CD14-positive monocyte (primary cell): ENCODE measurements around the gene CHD3. TPM values are rescaled to one million over a fixed set of nuclear protein-coding genes. Genes with fewer than 3 reads are reported as not detected.

Experiments used
- DNase-seq, 3 donors: peaks; one replicate each; pipeline ENCODE4 v3.0.0-alpha.2; 2011 to 2022
- H2AFZ ChIP-seq: 2 replicates; pipeline ENCODE4 v1.6.0; 2012; ENCODE audit warnings: mild to moderate bottlenecking, low read depth, low read length, inconsistent platforms; ENCODE audit not compliant: insufficient read depth, poor library complexity, severe bottlenecking
- H3K27ac ChIP-seq, 2 donors: 1 replicate in 1 of 2; 2 replicates in 1 of 2; pipeline ENCODE4 v1.5.1; 2012 to 2013; ENCODE audit warnings: low read length in 2 of 2, control low read depth in 1 of 2, inconsistent platforms in 1 of 2, low read depth in 1 of 2, mild to moderate bottlenecking in 1 of 2
- H3K27me3 ChIP-seq, 2 donors: one replicate each; pipeline versions ENCODE4 v1.6.0 to v1.6.1; 2011 to 2013; ENCODE audit warnings: low read length in 2 of 2; ENCODE audit not compliant: control insufficient read depth in 2 of 2, insufficient read depth in 2 of 2
- H3K36me3 ChIP-seq, 2 donors: replicated peaks in 1 of 2; 1 replicate in 1 of 2; 2 replicates in 1 of 2; pipeline versions ENCODE4 v1.5.1 to v1.6.1; 2012 to 2013; ENCODE audit warnings: low read length in 2 of 2, control low read depth in 1 of 2, inconsistent platforms in 1 of 2, mild to moderate bottlenecking in 1 of 2; ENCODE audit not compliant: insufficient read depth in 2 of 2, control insufficient read depth in 1 of 2
- H3K4me1 ChIP-seq, 2 donors: 1 replicate in 1 of 2; 2 replicates in 1 of 2; pipeline versions ENCODE4 v1.5.1 to v1.6.1; 2012 to 2013; ENCODE audit warnings: low read length in 2 of 2, control low read depth in 1 of 2, inconsistent platforms in 1 of 2, mild to moderate bottlenecking in 1 of 2, moderate library complexity in 1 of 2; ENCODE audit not compliant: insufficient read depth in 2 of 2, control insufficient read depth in 1 of 2
- H3K4me2 ChIP-seq: replicated peaks from 2 replicates; pipeline ENCODE3; 2012; ENCODE audit warnings: low read length, moderate library complexity, mild to moderate bottlenecking; ENCODE audit not compliant: poor library complexity, severe bottlenecking; ENCODE audit errors: extremely low read depth
- H3K4me3 ChIP-seq, 3 experiments: fragments of 200-600 bp in 1 of 3; sonication (generic) in 1 of 3; replicated peaks in 1 of 3; 1 replicate in 2 of 3; 2 replicates in 1 of 3; pipeline ENCODE4 v1.5.1; 2011 to 2013; ENCODE audit warnings: low read length in 3 of 3, mild to moderate bottlenecking in 3 of 3, control low read depth in 2 of 3, low read depth in 2 of 3, inconsistent platforms in 1 of 3, moderate library complexity in 1 of 3
- H3K79me2 ChIP-seq: 2 replicates; pipeline ENCODE4 v1.6.0; 2012; ENCODE audit warnings: mild to moderate bottlenecking, control low read depth, inconsistent platforms, low read length, moderate library complexity; ENCODE audit not compliant: insufficient read depth
- H3K9ac ChIP-seq: 2 replicates; pipeline ENCODE4 v1.6.0; 2017; ENCODE audit warnings: low read length, mild to moderate bottlenecking; ENCODE audit not compliant: insufficient read depth, poor library complexity, severe bottlenecking
- H3K9me3 ChIP-seq, 2 donors: replicated peaks in 1 of 2; 1 replicate in 1 of 2; 2 replicates in 1 of 2; pipeline versions ENCODE4 v1.5.1 to v1.6.1; 2012 to 2013; ENCODE audit warnings: low read length in 2 of 2, control low read depth in 1 of 2; ENCODE audit not compliant: control insufficient read depth in 1 of 2, insufficient read depth in 1 of 2
- H4K20me1 ChIP-seq: 2 replicates; pipeline ENCODE4 v1.6.0; 2012; ENCODE audit warnings: mild to moderate bottlenecking, low read length, control low read depth, moderate library complexity; ENCODE audit not compliant: insufficient read depth
- H3K27ac Mint-ChIP-seq, 7 donors: one replicate each; pipeline ENCODE4 v1.8.0; 2020; ENCODE audit warnings: mild to moderate bottlenecking in 7 of 7, mixed read lengths in 7 of 7, moderate library complexity in 6 of 7, inconsistent platforms in 2 of 7
- H3K27me3 Mint-ChIP-seq, 3 donors: one replicate each; pipeline ENCODE4 v1.8.0; 2021 to 2022; ENCODE audit warnings: low read depth in 3 of 3, mild to moderate bottlenecking in 3 of 3, mixed read lengths in 3 of 3, moderate library complexity in 3 of 3, inconsistent platforms in 1 of 3
- H3K36me3 Mint-ChIP-seq, 2 donors: one replicate each; pipeline ENCODE4 v1.8.0; 2020; ENCODE audit warnings: mixed read lengths in 2 of 2, inconsistent platforms in 1 of 2, mild to moderate bottlenecking in 1 of 2
- H3K4me1 Mint-ChIP-seq: one replicate; pipeline ENCODE4 v1.8.0; 2020; ENCODE audit warnings: mild to moderate bottlenecking, mixed read lengths
- H3K4me3 Mint-ChIP-seq, 2 donors: one replicate each; pipeline ENCODE4 v1.8.0; 2020; ENCODE audit warnings: mild to moderate bottlenecking in 2 of 2, mixed read lengths in 2 of 2, moderate library complexity in 1 of 2
- H3K9me3 Mint-ChIP-seq, 7 donors: one replicate each; pipeline ENCODE4 v1.8.0; 2020 to 2022; ENCODE audit warnings: mixed read lengths in 7 of 7, mild to moderate bottlenecking in 6 of 7, moderate library complexity in 6 of 7, inconsistent platforms in 2 of 7
- CTCF ChIP-seq: fragments of 200-600 bp; IDR thresholded peaks from one replicate; pipeline ENCODE4 v1.8.0; 2022; ENCODE audit warnings: antibody characterized with exemption, mild to moderate bottlenecking
- WGBS: methylation state at CpG from one replicate; pipeline ENCODE4 v1.1.5; 2013; ENCODE audit warnings: missing lambda C conversion rate; ENCODE audit not compliant: insufficient coverage; 5-methylcytosine and 5-hydroxymethylcytosine counted together
- intact Hi-C, 2 donors: fragments of 100-400 bp; cut with micrococcal nuclease; formaldehyde crosslinking; loops; one replicate each; pipeline versions ENCODE4 v1.15.0 to v1.15.1; 2023
- polyA plus RNA-seq, 3 donors: library from polyadenylated mRNA; depleted of rRNA in 1 of 3; unstranded in 2 of 3; stranded (reverse) in 1 of 3; fragments of 300-500 nt in 2 of 3; fragments of >200 nt in 1 of 3; fragmentation: Illumina TruSeq in 2 of 3; gene quantifications; 1 replicate in 2 of 3; 2 replicates in 1 of 3; pipeline ENCODE4 v1.2.3, GENCODE V29; 2012 to 2021

CHD3 gene
- polyA plus RNA-seq, 3 donors, result 0.55 to 67.9 (median 0.91) TPM

DNA sequence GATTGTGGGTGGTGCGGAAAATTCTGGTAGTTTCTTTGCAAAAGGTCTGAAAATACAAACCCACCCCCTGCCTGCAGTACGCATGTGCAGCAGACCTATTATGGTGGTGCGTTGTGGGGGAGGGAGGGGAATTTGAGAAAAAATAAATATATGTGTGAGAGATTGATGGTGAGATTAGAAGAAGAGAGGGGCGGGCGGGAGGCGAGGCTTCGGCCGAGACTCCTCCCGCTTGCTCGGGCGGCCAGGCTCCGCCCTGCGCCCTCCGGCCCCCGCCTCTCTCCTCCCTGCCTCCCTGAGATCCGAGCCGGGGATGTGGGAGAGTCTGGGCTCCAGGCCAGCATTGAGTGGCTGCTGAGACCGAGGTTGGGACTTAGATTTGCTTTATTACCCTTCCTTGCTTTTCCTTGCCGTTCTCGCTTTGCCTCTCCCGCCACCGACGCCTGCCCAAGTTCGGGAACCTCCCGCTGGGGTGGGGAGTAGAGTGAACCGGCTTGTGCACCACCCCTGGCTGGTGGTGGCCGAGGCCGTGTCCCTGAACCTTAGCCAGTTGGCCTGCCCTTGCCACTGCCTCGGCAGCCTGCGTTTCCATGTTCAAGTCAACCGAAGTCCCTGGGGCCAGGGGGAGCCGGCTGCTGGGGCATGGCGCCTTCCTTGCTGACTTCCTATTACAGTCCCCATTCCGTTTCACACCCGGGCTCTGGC is 956 bp upstream of the CHD3 start:
- H3K4me2 ChIP-seq, result peak overlapping the region; percentile 99
- H3K9ac ChIP-seq, result peak overlapping the region; percentile 73
- H3K4me1 Mint-ChIP-seq, result peaks cover 13% of the 10 kb centered on the region
- intact Hi-C loops, result no loop called here
- H3K4me3 Mint-ChIP-seq, result no peak overlapping the region
- 0% methylated on average over 14 of the region's 35 CpGs for WGBS
- H3K36me3 Mint-ChIP-seq, result peaks cover 19 to 27% of the 10 kb centered on the region in 2 donors
- H3K79me2 ChIP-seq, result peaks cover 84% of the 10 kb centered on the region
- peaks cover 60 to 71% of the 10 kb centered on the region in 2 donors for H3K4me1 ChIP-seq
- peak overlapping the region; percentile 79 to 82 for H3K27ac ChIP-seq
- H3K9me3 ChIP-seq, result no peaks in the 10 kb centered on the region
- no peak for TF ChIP-seq CTCF
- H3K27me3 ChIP-seq, result no peaks in the 10 kb centered on the region
- peaks cover 13% of the 10 kb centered on the region for H4K20me1 ChIP-seq
- H3K4me3 ChIP-seq, result peak overlapping the region; percentile 48 to 98 (median 89)
- DNase-seq, result peak; percentile 25 to 49 (median 39)
- H3K27me3 Mint-ChIP-seq, result peaks cover 0 to 1% (median 1%) of the 10 kb centered on the region in 3 donors
- peak overlapping the region; percentile 97 for H2AFZ ChIP-seq
- H3K36me3 ChIP-seq, result peaks cover 14 to 25% of the 10 kb centered on the region in 2 donors
- H3K9me3 Mint-ChIP-seq, result no peaks in the 10 kb centered on the region
- no peak overlapping the region for H3K27ac Mint-ChIP-seq

GRCh38 chr17:7889166-7889955 is 772 bp downstream of the CHD3 start:
- Mint-ChIP-seq H3K9me3 (no peaks in the 10 kb centered on the region), H3K4me1 (peaks cover 8% of the 10 kb centered on the region), H3K27ac (peak overlapping the region in 4 of 7 donors; percentile 37 to 92 (median 78)), H3K36me3 (peaks cover 33 to 41% of the 10 kb centered on the region in 2 donors), H3K4me3 (no peak overlapping the region), H3K27me3 (peaks cover 0 to 1% (median 1%) of the 10 kb centered on the region in 3 donors)
- Histone ChIP-seq H4K20me1 (peaks cover 13% of the 10 kb centered on the region), H3K27ac (peak overlapping the region; percentile 17 to 82), H3K4me2 (peak overlapping the region; percentile 99), H3K36me3 (peaks cover 24 to 41% of the 10 kb centered on the region in 2 donors), H3K9ac (peak overlapping the region; percentile 25), H2AFZ (peak overlapping the region; percentile 24), H3K4me3 (peak overlapping the region in 1 of 3 experiments; percentile 98), H3K27me3 (no peaks in the 10 kb centered on the region), H3K79me2 (peaks cover 81% of the 10 kb centered on the region), H3K4me1 (peaks cover 53 to 59% of the 10 kb centered on the region in 2 donors), H3K9me3 (no peaks in the 10 kb centered on the region)
- WGBS, result 34% methylated on average over 4 of the region's 11 CpGs
- intact Hi-C loops, result no loop called here
- TF ChIP-seq CTCF, result peak; percentile 41
- peak; percentile 84 to 92 (median 88) for DNase-seq
